Natural killer cell (primary cell): Measurements from ENCODE around the gene KDSR. TPM values are rescaled to one million over a fixed set of nuclear protein-coding genes. Genes with fewer than 3 reads are reported as not detected.

Source experiments
- ATAC-seq, 3 donors: fragments of 150-1000 bp in 2 of 3; fragments of 200-7000 bp in 1 of 3; cut with Tn5 transposase; 1 replicate in 1 of 3; 2 replicates in 2 of 3; pipeline ENCODE4 v1.10.0; 2021; ENCODE audit warnings: mild to moderate bottlenecking in 2 of 3, moderate library complexity in 2 of 3
- DNase-seq, 2 donors: peaks; one replicate each; pipeline versions ENCODE4 v3.0.0 to v3.0.0-alpha.2; 2013 to 2021; ENCODE audit warnings: mixed read lengths in 1 of 2
- H3K27ac ChIP-seq: one replicate; pipeline ENCODE4 v1.5.1; 2013; ENCODE audit warnings: mild to moderate bottlenecking, low read length
- H3K27me3 ChIP-seq: one replicate; pipeline ENCODE4 v1.6.1; 2013; ENCODE audit warnings: low read length; ENCODE audit not compliant: control insufficient read depth, insufficient read depth
- H3K36me3 ChIP-seq: one replicate; pipeline ENCODE4 v1.6.1; 2013; ENCODE audit warnings: low read length; ENCODE audit not compliant: control insufficient read depth, insufficient read depth
- H3K4me1 ChIP-seq: one replicate; pipeline ENCODE4 v1.6.1; 2013; ENCODE audit warnings: low read length; ENCODE audit not compliant: control insufficient read depth, insufficient read depth
- H3K4me3 ChIP-seq: one replicate; pipeline ENCODE4 v1.5.1; 2013; ENCODE audit warnings: low read length
- H3K9me3 ChIP-seq: one replicate; pipeline ENCODE4 v1.6.1; 2013; ENCODE audit warnings: low read length; ENCODE audit not compliant: control insufficient read depth, insufficient read depth
- H3K27ac Mint-ChIP-seq, 2 donors: one replicate each; pipeline ENCODE4 v1.8.0; 2022; ENCODE audit warnings: mild to moderate bottlenecking in 2 of 2, mixed read lengths in 2 of 2, moderate library complexity in 1 of 2
- H3K27me3 Mint-ChIP-seq, 2 donors: one replicate each; pipeline ENCODE4 v1.8.0; 2022; ENCODE audit warnings: low read depth in 2 of 2, mixed read lengths in 2 of 2
- H3K36me3 Mint-ChIP-seq: one replicate; pipeline ENCODE4 v1.8.0; 2022; ENCODE audit warnings: mixed read lengths
- H3K4me1 Mint-ChIP-seq, 2 donors: one replicate each; pipeline ENCODE4 v1.8.0; 2022; ENCODE audit warnings: mixed read lengths in 2 of 2
- H3K4me3 Mint-ChIP-seq: one replicate; pipeline ENCODE4 v1.8.0; 2022; ENCODE audit warnings: mild to moderate bottlenecking, moderate library complexity, mixed read lengths
- H3K9me3 Mint-ChIP-seq, 2 donors: one replicate each; pipeline ENCODE4 v1.8.0; 2022; ENCODE audit warnings: mixed read lengths in 2 of 2
- WGBS: methylation state at CpG from one replicate; pipeline ENCODE4 v1.1.7; 2013; ENCODE audit warnings: missing lambda C conversion rate; ENCODE audit not compliant: insufficient coverage; 5-methylcytosine and 5-hydroxymethylcytosine counted together
- intact Hi-C: fragments of 100-400 bp; cut with micrococcal nuclease; formaldehyde crosslinking; loops from one replicate; pipeline ENCODE4 v1.14.2; 2022
- total RNA-seq, 4 donors: library from RNA; stranded (reverse); fragments of 120-200 nt in 1 of 4; gene quantifications; one replicate each; pipeline versions ENCODE4 v1.2.3 to v1.2.4, GENCODE V29; 2013 to 2022
- TF ChIP-seq, protein P1 (sequence below): fragments of 200-600 bp; IDR thresholded peaks from one replicate; pipeline ENCODE4 v1.8.0; 2022; ENCODE audit warnings: antibody characterized with exemption

Gene KDSR
- total RNA-seq, 3 donors from 2014 or later (not counting 1 experiment from before 2014, with no cell fraction given): 11.1 to 15.1 (median 11.6) TPM

DNA sequence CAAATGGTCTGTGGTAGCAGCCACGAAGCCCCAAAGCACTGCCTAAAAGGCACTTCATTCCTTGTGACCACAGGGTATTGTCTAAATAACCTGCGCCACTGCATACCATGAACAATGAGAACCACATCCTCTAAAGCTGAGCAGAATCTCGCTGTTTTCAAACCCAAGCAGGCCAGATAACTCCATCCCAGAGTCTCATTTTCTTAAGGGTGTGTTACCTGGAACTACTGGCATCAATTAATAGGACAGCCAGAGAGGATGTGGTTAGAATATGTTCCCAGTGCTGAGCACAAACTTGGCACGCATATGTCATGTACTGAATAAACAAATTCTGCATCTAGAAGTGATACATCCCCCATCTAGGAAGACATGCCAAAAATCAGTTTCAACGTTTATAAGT lies 42.3 kb upstream of the KDSR start:
- Mint-ChIP-seq H3K9me3 (no peaks in the 10 kb centered on the region), H3K27ac (peak overlapping the region; percentile 23 to 26), H3K27me3 (no peaks in the 10 kb centered on the region), H3K4me3 (no peak overlapping the region), H3K4me1 (peaks cover 24 to 48% of the 10 kb centered on the region in 2 donors), H3K36me3 (peaks cover 28% of the 10 kb centered on the region)
- H3K9me3 ChIP-seq: no peaks in the 10 kb centered on the region
- peaks cover 59% of the 10 kb centered on the region for H3K36me3 ChIP-seq
- no peak overlapping the region for H3K4me3 ChIP-seq
- TF ChIP-seq, protein P1, sequence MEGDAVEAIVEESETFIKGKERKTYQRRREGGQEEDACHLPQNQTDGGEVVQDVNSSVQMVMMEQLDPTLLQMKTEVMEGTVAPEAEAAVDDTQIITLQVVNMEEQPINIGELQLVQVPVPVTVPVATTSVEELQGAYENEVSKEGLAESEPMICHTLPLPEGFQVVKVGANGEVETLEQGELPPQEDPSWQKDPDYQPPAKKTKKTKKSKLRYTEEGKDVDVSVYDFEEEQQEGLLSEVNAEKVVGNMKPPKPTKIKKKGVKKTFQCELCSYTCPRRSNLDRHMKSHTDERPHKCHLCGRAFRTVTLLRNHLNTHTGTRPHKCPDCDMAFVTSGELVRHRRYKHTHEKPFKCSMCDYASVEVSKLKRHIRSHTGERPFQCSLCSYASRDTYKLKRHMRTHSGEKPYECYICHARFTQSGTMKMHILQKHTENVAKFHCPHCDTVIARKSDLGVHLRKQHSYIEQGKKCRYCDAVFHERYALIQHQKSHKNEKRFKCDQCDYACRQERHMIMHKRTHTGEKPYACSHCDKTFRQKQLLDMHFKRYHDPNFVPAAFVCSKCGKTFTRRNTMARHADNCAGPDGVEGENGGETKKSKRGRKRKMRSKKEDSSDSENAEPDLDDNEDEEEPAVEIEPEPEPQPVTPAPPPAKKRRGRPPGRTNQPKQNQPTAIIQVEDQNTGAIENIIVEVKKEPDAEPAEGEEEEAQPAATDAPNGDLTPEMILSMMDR: no peak
- intact Hi-C loops: no loop called here
- H3K27ac ChIP-seq: no peak overlapping the region
- no peaks in the 10 kb centered on the region for H3K4me1 ChIP-seq
- DNase-seq: peak in 1 of 2 donors; percentile 28
- 74% methylated on average over 4 of the region's 5 CpGs for WGBS
- H3K27me3 ChIP-seq: no peaks in the 10 kb centered on the region
- no peak for ATAC-seq

GRCh38 chr18:63407734-63408133 lies 40.7 kb upstream of the KDSR start:
- Histone ChIP-seq H3K36me3 (peaks cover 72% of the 10 kb centered on the region), H3K27me3 (no peaks in the 10 kb centered on the region), H3K9me3 (no peaks in the 10 kb centered on the region), H3K4me1 (no peaks in the 10 kb centered on the region), H3K4me3 (no peak overlapping the region), H3K27ac (no peak overlapping the region)
- H3K4me1 Mint-ChIP-seq: peaks cover 11 to 41% of the 10 kb centered on the region in 2 donors
- TF ChIP-seq, protein P1: no peak
- H3K27me3 Mint-ChIP-seq: no peaks in the 10 kb centered on the region
- ATAC-seq: no peak
- DNase-seq: no peak
- no peak overlapping the region for H3K4me3 Mint-ChIP-seq
- H3K36me3 Mint-ChIP-seq: peaks cover 34% of the 10 kb centered on the region
- no CpG with 5 or more reads among the region's 1 CpG for WGBS
- no peak overlapping the region for H3K27ac Mint-ChIP-seq
- no peaks in the 10 kb centered on the region for H3K9me3 Mint-ChIP-seq
- intact Hi-C loops: no loop called here

- H3K36me3 ChIP-seq: peaks cover 77% of the 10 kb centered on the region
- peaks cover 10 to 37% of the 10 kb centered on the region in 2 donors for H3K4me1 Mint-ChIP-seq
- no peak overlapping the region for H3K4me3 ChIP-seq
- peaks cover 37% of the 10 kb centered on the region for H3K36me3 Mint-ChIP-seq
- no peak for ATAC-seq
- H3K4me3 Mint-ChIP-seq: no peak overlapping the region
- H3K9me3 ChIP-seq: no peaks in the 10 kb centered on the region
- WGBS: 97% methylated on average over 3 of the region's 3 CpGs
- no peaks in the 10 kb centered on the region for H3K27me3 Mint-ChIP-seq
- H3K27ac Mint-ChIP-seq: no peak overlapping the region
- H3K27me3 ChIP-seq: no peaks in the 10 kb centered on the region
- no peak for DNase-seq
- H3K27ac ChIP-seq: no peak overlapping the region
- TF ChIP-seq, protein P1: no peak
- intact Hi-C loops: no loop called here
- no peaks in the 10 kb centered on the region for H3K9me3 Mint-ChIP-seq
- no peaks in the 10 kb centered on the region for H3K4me1 ChIP-seq
Measured at GRCh38 chr18:63405986-63406385, 39.0 kb upstream of the KDSR start.
